ENCODE results near the gene DNAJA4. TPM values are rescaled to one million over a fixed set of nuclear protein-coding genes. Genes with fewer than 3 reads are reported as not detected.
A peak's percentile ranks its signal among the peaks of the same experiment; 100 is the strongest.

The DNAJA4 gene
- total and polyA plus RNA-seq, 2 of the 13 experiments (the other 11 are each of a cell fraction or from before 2014, with no cell fraction given) = not detected

GRCh38 chr15:78243058-78243457 lies 21.3 kb upstream of the DNAJA4 start:
- Histone ChIP-seq H3K9ac (ENCODE audit: insufficient read depth, low read depth, low read length) (no peak overlapping the region), H3K4me2 (ENCODE audit: low read depth, low read length) (peak overlapping the region; percentile 25; the same call in 1 of the 2 replicates), H3K4me1 (ENCODE audit: insufficient read depth, low read length) (peaks cover 32% of the 10 kb centered on the region), H3K36me3 (replicated peaks in 1 of 2; ENCODE audit: control insufficient read depth in 1 of 2, insufficient read depth in 2 of 2, low read length in 2 of 2) (no peaks in the 10 kb centered on the region), H3K79me2 (ENCODE audit: insufficient read depth, low read length) (no peaks in the 10 kb centered on the region), H3K27ac (ENCODE audit: extremely low read length, insufficient read depth, low read length) (no peak overlapping the region), H3K27me3 (ENCODE audit: control insufficient read depth in 1 of 2, insufficient read depth in 2 of 2, low read length in 2 of 2) (no peaks in the 10 kb centered on the region), H3K9me3 (ENCODE audit: low read length) (no peaks in the 10 kb centered on the region), H3K4me3 (replicated peaks in 1 of 3; ENCODE audit: insufficient read depth in 1 of 3, low read depth in 2 of 3, low read length in 3 of 3) (no peak overlapping the region), H2AFZ (ENCODE audit: low read length) (no peak overlapping the region), H4K20me1 (ENCODE audit: insufficient read depth, low read length) (no peaks in the 10 kb centered on the region)
- WGBS (ENCODE audit: low lambda C conversion rate) = 73% methylated on average over 6 of the region's 6 CpGs
- DNase-seq (ENCODE audit: low spot score) (no peak), ATAC-seq (no peak), FAIRE-seq (no peak)
- ChIA-PET POLR2A (no interaction called here), CTCF (ENCODE audit: low intra/inter-chr PET ratio, low total read pairs) (no interaction called here)
- TF ChIP-seq ZNF234 (CRISPR knock-in tag; conservative IDR thresholded peaks at IDR 0.05) (no peak), DR1 (CRISPR knock-in tag; IDR thresholded peaks at IDR 0.05) (no peak), HOMEZ (CRISPR knock-in tag; IDR thresholded peaks at IDR 0.05; ENCODE audit: low read depth) (no peak), TFDP2 (CRISPR knock-in tag; IDR thresholded peaks at IDR 0.05) (no peak), NCOR1 (IDR thresholded peaks at IDR 0.05; ENCODE audit: borderline replicate concordance, low read length) (no peak), IRF9 (CRISPR knock-in tag; IDR thresholded peaks at IDR 0.05; ENCODE audit: borderline replicate concordance) (no peak), ZNF782 (CRISPR knock-in tag; IDR thresholded peaks at IDR 0.05; ENCODE audit: borderline replicate concordance) (no peak), HOXD1 (CRISPR knock-in tag; IDR thresholded peaks at IDR 0.05) (no peak), GATA4 (IDR thresholded peaks at IDR 0.05; ENCODE audit: borderline replicate concordance, low read depth) (no peak), ZNF569 (CRISPR knock-in tag; IDR thresholded peaks at IDR 0.05; ENCODE audit: borderline replicate concordance) (no peak), SALL1 (CRISPR knock-in tag; IDR thresholded peaks at IDR 0.05) (no peak), TSC22D2 (CRISPR knock-in tag; IDR thresholded peaks at IDR 0.05; ENCODE audit: borderline replicate concordance) (no peak), STAG1 (CRISPR knock-in tag; IDR thresholded peaks at IDR 0.05) (no peak)
- BruUV-seq (replicated peaks) = no TSS peak
- in situ Hi-C loops (cut with HindIII; ENCODE audit: extremely low pct_ligation_motif_present, low pct_unique_long_range_greater_than_20kb) = loop anchor here (5.0 to 25.0 kb wide), 3 partner anchors 66 to 281 kb away; no protein-coding TSS in a partner anchor
- intact Hi-C loops (cut with micrococcal nuclease; ENCODE audit: unreplicated experiment) = no loop called here

Measured in HepG2 (cell line).